Activated CD8-positive, alpha-beta memory T cell treated with anti-CD3 and anti-CD28 coated beads, Interleukin-2, amount 50 U/mL, for 24 hours (primary cell): ENCODE results near the gene NUBP2.
"Not testable (repeated sequence)": the region's sequence is repeated elsewhere in the genome, so short reads cannot be mapped to it uniquely, and the experiment has no call there.

ENCODE experiments used
- DNase-seq: peaks from one replicate; pipeline ENCODE4 v3.0.0-alpha.2; 2020; ENCODE audit errors: extremely low read depth

NUBP2 gene

DNA sequence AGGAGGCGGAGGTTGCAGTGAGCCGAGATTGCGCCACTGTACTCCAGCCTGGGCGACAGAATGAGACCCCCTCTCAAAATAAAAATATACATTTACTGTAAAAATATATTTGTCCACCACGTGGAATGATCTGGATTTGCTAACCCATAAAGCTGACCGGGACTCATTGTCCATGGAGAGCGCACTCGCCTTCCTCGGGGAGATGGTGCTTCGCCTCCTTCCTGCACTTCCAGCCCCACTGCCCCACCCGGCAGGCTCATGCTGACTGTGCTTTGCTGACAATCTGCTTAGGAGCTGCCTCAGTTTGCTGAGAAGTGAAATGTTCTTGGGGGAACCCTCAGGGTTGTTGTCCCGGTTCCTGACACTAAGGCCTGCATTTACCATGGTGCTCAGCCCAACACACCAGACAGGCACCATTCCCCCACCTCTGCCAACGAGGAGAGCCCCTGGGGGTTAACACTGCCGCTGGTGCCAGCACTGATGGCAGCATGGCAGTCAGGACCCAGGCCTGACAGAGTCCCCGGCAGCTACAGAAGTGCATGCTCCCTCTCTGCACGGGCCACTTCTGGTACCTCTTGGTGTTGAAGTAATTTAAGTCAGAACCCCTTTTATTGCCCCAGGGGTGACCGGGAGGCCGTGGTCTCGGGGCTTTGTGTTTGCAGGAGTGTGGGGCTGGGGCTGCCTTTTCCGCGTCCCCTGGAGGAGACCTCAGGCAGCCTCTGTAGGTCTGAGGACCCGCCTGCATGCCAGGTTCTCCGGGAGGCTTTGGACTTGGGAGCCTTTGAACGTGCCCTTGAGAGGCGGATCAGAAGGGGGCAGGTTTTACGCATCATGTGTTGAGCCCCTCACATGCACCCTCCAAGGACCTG is 2.5 kb downstream of the NUBP2 start:
- DNase-seq: no peak

DNA sequence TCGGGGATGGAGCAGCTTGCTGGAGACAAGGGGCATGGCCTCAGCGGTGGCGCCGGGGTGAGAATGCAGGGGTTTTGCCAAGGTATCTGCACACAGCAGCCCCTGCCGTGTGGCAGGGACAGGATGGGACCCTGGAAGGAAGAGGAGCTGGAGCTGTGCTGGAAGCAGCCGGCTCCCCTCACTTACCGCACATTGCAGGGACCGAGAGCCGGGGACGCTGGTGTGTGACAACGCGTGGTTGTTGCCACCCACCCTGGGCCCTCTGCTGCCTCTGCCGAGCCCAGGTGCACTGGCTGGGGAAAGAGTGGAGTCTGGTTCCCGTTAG is 3.0 kb downstream of the NUBP2 start:
- no peak for DNase-seq

DNA sequence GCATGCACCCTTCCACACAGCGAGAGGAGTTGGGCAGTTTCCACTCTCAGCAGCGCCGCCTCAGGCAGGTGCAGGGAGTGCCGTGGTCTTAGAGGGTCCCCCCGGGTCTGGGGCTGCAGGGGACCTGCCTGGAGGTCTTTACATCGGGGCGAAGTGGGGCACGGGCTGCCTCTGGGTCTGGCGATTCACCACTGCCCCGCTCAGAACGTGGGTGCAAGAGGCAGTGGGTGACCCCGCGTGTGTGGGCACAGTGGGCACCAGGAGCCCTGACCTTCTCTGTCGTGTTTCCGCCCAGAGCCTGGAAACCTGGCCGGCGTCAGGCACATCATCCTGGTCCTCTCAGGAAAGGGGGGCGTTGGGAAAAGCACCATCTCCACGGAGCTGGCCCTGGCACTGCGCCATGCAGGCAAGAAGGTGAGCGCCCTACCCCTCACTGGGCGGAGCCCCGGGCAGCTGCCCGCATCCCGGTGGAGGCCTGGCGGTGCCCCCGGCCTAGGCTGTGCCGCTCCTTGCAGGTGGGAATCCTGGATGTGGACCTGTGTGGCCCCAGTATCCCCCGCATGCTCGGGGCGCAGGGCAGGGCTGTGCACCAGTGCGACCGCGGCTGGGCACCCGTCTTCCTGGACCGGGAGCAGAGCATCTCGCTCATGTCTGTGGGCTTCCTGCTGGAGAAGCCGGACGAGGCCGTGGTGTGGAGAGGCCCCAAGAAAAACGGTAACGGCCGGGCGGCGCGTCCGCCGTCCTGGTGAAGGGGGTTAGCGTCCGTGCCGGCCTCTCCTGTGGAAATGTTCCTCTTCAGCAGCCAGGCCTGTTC is 3.7 kb downstream of the NUBP2 start:
- DNase-seq: no peak

DNA sequence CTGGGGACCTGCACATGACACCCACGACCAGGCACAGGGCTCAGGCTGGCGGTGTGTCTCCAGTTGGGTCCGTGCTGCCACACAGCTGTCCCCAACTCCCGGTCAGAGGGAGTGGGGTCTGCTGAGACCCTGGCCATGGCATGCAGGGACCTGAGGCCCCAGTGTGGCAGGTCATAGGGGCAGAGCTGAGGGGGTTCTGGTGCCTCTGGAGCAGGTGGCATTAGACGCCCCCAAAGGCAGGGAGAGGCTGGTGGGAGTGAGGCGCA is 4.2 kb downstream of the NUBP2 start:
- DNase-seq: no peak

DNA sequence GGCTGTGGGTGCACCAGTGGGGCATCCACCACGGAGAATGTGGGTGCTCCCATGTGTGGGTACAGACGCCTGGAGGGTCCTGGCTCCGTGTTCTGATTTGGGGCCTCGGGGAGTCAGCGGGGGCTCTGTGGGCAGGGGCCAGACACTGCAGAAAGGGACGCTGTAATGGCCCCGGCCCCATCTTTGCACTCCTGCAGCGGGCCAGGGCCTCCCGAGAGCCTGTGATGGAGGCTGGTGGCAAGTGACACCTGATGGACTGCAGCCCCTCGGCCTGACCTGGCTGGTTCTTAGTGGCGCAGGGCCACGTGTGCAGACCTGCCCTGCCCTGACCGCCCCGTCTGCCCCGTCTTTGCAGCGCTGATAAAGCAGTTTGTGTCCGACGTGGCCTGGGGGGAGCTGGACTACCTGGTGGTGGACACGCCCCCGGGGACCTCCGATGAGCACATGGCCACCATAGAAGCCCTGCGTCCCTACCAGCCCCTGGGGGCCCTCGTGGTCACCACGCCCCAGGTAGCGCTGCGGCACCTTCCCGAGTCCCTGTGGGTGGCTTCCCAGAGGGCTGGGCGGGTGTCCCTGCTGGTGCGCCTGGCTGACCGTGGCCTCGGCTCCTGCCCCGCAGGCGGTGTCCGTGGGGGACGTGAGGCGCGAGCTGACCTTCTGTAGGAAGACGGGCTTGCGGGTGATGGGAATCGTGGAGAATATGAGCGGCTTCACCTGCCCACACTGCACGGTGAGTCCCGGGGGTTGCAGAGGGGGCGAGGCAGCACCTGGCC is 4.7 kb downstream of the NUBP2 start:
- no peak for DNase-seq

DNA sequence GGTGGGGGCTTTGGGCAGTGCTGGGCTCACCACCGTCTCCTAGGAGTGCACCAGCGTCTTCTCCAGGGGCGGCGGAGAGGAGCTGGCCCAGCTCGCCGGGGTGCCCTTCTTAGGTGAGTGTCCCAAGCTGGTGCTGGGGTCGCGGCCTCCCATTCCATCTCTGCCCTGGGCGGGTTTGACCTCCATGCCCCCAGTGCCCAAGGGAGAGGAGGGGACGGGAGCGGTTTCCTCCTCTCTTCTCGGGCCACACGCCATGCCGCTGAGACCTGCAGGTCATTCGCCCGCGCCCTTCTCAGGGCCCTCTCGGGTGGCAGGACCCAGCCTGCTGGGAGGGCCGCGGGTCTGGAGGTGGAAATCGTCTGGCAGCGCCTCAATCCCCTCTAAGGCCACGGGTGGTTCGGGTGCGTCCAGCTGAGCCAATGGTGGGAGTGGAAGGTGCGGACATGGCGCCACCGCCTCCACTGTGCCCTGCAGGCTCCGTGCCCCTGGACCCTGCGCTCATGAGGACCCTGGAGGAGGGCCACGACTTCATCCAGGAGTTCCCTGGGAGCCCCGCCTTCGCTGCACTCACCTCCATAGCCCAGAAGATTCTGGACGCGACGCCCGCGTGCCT is 5.4 kb downstream of the NUBP2 start:
- DNase-seq: no peak

DNA sequence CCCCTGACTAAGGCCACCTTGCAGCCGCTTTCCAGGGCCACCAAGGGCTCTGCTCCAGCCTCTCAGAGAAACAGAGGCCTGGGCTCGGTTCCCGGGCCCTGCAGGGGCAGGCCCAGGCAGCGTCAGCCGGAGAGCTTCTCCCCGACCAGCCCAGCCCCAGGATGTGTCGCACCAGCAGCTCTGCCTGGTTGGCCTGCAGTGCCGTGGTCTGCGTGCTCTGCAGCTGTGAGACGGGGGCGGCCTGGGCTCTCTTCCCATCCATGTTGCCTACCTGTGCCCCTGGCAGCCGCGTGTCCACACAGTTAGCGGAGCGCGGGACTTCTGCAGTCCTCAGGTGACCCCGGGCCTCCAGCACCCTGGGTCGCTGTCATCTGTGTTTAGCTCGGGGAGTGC is 5.9 kb downstream of the NUBP2 start:
- DNase-seq: no peak

DNA sequence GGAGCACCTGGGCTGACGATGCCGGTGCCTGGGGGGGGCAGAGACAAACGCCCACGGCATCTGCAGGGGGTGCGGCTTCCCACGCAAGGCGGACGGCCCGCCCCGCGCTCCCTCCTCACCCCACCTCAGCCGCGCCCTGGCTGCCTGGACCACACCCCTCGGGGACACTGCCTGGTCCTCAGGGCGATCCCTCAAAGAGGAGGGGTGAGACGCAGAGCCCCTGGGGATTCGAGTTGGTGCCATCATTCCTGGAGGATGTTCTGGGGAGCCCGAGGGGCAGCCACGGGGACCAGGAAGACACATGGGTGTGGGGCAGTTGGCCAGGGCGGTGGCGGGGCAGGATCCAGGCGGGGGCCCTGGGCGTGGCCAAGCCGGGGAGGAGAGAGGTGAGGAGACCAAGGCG is 6.9 kb downstream of the NUBP2 start:
- DNase-seq: no peak

DNA sequence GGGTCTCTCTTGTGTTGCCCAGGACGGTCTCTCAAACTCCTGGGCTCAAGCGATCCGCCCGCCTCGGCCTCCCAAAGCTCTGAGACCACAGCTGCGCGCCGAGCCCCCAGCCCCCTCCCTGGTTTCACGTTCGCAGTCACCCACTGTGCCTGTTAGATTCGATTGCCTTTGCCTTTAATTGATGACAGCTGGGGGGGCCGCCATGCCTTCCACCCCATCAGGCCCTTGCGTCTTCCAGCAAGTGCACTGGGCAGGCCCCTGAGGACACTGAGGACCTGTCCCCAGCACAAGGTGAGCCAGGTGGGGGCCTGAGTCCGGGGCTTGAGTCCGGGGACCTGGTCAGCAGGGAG is 7.5 kb downstream of the NUBP2 start:
- no peak for DNase-seq

DNA sequence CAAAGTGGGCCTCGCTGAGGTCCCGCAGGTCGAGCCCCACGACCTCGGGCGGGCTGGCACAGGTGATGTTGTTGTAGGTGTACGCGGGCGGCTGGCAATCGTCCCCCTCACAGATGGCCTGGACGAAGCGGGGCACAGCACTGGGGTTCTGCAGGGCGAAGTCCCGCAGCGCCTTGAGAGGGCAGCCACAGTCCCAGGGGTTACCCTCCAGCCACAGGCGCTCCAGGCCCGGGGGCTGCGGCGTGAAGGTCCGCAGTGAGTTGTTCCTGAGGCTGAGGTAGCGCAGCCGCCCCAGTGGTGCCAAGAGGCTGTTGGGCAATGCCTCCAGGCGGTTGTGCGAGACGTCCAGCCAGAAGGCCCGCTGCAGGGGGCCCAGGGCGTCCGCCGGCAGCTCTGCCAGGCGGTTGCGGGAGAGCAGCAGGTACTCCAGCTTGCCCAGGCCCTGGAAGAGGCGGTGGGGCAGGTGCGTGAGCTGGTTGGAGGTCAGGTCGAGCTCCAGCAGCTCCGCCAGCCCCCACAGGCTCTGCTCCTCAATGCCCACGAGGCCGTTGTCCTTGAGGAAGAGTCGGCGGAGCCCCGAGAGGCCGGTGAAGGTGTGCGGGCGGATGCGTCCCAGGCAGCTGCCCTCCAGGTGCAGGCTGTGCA is 8.0 kb downstream of the NUBP2 start:
- DNase-seq: no peak

DNA sequence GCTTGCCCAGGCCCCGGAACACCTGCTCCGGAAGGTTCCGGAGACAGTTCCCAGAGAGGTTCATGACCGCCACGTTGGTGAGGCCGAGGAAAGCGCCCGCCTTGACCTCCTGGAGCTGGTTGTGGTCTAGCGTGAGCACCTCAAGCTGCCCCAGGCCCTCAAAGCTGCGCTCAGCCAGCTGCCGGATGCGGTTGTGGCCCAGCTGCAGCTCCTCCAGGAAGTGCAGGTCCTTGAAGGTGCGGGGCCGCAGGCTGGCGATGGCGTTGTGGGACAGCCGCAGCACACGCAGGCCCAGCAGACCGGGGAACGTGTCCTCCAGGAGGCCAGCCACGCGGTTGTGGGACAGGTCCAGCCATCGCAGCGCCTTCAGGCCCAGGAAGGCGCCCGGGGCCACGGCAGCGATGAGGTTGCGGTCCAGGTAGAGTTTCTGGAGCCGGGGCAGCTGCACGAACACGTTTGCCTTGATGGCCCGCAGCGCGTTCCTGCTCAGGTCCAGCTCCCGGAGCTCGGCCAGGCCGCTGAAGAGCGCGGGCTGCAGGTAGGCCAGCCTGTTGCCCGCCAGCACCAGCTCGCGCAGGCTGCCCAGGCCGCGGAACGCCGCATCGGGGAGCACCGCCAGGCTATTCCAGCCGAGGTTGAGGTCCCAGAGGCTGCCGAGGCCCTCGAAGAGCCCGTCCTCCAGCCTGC is 8.6 kb downstream of the NUBP2 start:
- no peak for DNase-seq

DNA sequence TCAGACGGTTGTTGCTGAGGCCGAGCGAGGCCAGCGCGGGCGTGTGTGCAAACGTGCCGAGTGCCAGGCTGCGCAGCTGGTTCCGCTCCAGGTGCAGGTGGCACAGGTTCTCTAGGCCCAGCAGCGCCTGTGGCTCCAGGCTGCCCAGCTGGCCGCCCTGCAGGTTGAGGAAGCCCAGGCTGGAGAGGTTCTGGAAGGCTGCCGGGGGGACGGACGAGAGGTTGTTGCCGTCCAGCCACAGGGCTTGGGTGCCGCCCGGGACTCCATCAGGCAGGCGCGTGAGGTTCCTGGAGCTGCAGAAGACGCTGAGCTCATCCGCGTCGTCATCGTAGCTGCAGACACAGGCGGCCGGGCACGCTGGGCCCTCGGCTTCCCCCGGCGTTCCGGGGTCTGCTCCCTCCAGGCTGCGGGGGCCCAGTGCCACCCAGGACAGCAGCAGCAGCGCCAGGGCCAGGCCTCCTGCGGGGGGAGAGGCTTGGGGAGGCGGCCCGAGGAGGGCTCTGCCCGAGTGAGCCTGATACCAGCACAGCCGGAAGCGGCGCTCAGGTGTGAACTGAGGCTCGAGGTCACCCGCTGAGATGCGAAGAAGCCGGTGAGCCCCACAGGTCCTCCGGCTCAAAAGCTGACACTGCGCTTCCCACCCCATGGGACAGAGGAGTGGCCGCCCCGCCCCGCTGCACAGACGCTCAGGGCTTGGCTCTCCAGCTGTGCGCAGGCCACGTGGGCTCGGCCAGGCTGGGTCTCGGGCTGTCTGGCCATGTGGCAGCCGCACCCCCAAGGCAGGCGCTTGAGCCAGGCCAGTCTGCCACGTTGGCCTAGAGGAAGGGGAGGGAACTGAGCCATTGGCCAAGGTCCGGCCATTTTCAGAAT is 9.4 kb downstream of the NUBP2 start:
- no peak for DNase-seq

DNA sequence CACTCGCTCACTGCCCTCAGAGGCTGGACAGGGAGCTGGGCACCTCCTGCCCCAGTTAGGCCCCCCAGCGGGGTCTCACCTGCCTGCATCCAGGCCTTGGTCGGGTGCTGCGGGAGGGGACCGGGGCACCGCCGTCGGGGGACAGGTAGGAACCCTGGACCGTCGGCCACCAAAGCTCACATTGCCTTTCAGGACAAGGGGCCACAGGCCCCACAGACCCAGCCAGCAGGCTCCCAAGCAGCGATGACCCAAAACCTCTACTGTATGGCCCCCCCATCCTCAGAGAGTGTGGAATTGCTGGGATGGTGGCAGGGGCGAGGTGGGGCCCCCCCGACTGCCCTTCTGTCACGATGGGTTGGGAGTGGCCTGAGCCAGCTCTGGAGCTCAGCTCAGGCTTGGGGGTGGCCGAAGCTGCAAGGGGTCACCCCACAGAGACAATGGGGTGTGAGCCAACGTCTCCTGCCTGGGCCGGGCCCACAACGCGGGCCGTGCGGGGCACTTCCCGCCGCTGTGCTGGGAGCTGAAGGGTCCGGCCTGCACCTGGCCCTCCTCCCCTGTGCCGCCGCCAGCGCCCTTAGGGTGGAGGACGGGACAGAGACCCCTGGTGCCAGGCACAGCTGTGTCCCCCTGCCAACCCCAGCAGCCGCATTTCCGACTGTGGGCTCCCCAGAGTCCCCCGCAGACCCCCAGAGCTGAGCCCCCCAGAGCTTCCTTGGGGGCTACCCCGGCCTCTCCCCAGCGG is 10.2 kb downstream of the NUBP2 start:
- no peak for DNase-seq

DNA sequence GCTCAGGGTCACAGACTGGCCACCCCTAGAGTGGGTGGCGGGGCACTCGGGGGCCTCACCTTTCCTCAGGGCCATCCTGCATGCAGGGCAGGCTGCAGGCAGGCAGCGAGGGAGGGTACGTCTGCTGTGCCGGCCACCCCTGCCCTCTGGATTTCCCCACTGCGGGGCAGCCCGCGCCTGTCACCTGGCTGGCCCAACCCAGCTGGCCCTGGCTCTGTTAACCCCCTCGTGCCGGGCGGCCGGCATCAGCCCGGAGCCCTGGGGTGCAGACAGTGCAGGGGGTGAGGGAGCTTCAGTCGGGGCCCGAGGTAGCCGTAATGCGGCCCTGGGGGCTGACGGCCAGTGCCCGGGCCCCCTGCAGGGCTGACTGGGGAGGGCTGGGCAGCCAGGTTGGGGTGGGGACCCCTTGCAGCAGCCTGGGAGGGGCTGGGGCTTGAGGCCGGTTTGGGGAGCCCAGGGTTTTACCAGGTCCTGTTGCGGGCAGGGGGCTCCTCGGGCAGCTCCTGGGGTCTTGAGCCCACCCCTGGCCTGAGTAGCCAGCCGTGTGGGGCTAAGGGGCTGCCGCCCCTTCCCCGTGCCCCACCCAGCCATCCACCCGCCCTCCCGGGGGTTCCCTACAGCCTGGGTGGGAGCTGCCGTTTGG is 10.9 kb downstream of the NUBP2 start, which contains the start of gene IGFALS:
IGFALS (minus strand) TSS at position 128 of the 643 bp plus-strand sequence; CDS start at position 75, 53 bp downstream.
- DNase-seq: no peak

DNA sequence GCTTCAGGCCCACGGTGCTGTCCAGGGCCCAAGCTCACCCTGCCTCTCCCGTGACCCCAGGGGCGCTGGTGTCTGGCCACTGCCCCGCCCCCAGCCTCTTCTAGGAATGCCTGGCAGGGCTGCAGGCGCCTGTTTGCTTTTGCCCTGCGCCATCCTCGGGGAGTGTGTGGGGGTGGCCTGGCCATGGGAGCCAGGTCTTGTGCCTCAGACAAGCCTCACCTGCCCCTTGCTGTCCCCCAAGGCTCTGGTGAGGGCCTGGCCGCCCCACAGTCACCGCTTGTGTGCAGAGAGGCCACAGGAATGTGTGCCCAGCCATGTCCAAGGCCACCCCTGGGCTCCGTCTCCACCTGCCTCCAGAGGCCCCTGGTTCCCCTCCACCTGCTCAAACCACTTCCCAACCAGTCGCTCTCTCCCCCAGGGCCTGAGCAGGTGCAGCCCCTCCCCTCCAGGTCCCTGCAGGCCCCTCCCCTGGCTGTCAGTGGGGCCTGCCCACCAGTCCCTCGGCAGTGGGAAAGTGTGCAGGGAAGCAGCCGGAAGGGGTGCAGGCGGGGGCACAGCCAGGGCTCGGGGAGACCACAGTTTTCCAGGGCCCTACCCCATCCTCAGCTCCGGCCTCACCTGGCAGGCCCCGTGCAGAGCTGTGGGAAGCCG is 11.6 kb downstream of the NUBP2 start:
- DNase-seq: no peak

DNA sequence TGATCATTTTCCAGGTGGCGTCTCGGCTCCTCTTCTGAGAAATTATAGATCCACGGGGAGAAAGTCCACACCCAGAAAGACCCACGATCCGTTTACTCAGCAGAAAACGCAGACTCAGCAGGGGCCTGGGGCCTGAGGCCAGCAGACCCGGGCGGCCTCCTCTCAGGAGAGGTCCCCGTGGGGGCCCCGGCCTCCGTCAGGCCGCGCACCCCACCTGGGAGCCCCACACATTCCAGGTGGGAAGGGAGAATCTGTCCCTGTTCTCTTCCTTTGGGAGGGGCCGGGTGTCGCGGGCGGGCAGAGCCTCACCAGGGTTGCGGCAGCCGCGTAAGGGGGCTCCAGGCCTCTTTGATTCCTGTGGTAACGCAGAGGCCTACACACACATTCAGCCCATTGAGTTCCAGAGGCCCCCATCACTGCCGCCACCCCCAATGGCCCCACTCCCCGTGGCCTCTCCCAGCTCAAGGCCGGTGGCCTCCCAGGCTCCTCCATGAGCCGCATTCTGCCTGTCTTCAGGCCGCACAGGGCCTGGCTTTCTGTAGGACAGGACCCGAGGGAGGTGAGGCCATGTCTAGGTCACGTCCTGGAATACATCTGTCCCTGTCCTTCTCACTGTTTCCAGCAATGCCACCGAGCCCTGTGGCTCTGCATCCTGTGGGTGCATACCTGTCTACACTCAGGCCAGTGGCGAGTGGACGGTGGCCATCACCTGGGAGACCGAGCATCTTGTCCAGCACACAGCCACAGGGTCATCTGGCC is 12.3 kb downstream of the NUBP2 start:
- DNase-seq: no peak

DNA sequence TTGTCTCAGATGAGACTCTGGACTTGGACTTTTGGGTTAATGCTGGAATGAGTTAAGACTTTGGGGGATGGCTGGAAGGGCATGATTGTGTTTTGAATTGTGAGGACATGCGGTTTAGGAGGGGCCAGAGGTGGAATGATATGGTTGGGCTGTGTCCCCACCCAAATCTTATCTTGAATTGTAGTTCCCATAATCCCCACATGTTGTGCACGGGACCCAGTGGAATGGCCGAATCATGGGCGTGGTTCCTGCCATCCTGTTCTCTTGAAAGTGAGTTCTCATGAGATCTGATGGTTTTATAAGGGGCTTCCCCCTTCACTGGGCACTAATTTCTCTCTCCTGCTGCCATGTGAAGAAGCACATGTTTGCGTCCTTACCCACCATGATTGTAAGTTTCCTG is 16.5 kb downstream of the NUBP2 start:
- not testable (repeated sequence) for DNase-seq

DNA sequence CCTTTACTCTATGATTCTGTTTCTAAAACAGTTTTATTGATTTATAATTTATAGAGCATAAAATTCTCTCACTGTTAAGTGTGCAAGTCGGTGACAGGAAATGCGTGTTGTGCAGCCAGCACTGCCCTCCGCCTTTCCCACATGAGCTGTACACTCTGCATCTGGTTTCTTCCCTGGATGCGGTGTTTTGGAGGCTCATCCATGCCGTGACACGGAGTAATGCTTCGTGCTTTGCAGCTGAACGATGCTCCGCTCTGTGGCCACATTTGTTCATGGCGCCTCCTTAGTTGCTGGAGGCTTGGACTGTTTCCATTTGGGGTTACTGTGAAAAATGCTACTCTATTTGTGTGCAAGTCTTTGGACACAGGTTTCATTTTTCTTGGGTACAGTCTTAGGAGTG is 17.9 kb downstream of the NUBP2 start:
- DNase-seq: no peak
